Fibroblast of pulmonary artery (primary cell): ENCODE measurements around the gene PTGFRN.
A peak's percentile ranks its signal among the peaks of the same experiment; 100 is the strongest.
"Not testable (repeated sequence)": the region's sequence is repeated elsewhere in the genome, so short reads cannot be mapped to it uniquely, and the experiment has no call there.

Source experiments
- DNase-seq: peaks from one replicate; pipeline ENCODE4 v3.0.0-alpha.2; 2010; ENCODE audit warnings: low read depth
- H3K4me3 ChIP-seq: replicated peaks from 2 replicates; pipeline ENCODE4 v1.5.1; 2011; ENCODE audit warnings: low read depth, mild to moderate bottlenecking, control low read depth, low read length, moderate library complexity
- TF ChIP-seq, protein P1 (sequence below): IDR thresholded peaks from 2 replicates; pipeline ENCODE4 v1.5.1; 2011; ENCODE audit warnings: mild to moderate bottlenecking, control low read depth, low read length, inconsistent platforms; ENCODE audit errors: missing control alignments

PTGFRN gene

DNA sequence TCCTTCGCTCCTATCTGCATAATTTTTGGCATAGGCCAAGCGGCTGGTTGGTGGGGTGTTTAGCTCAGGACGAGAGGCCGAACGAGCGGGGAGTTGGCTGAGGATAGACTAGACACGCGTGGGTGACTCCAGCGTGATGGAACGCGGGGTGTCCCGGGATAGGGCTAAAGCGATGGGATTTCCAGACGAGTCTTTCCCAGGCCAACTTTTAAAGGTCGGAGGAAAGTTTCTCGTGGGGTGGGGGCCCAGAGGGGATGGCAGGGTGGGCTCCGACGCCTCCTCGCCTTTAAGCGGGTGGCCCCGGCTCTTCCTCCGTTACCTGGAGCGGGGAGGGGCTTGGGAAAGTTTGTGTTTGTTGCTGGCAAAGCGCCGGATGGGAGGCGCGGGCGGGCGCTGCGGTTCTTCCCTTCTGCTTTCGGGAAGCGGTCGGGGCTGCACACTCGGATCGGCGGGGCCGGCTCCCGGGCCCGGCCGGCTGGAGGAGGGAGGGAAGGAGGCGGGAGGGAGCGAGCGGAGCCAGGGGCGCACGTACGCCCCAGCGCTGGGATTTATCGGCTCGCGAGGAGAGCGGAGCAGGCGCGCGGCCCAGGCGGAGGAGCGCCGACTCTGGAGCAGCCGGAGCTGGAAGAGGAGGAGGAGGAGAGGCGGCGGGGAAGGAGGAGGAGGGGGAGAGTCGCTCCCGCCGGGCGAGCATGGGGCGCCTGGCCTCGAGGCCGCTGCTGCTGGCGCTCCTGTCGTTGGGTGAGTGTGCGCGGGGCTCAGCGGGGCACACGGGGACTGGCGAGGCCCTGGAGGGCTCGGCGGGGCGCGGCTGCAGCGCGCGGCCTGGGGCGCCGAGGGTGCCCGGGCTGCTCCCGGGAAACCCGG lies at the start of gene PTGFRN:
PTGFRN (plus strand) TSS at position 405 of the 867 bp plus-strand sequence; CDS start at position 693, 288 bp downstream.
- TF ChIP-seq, protein P1, sequence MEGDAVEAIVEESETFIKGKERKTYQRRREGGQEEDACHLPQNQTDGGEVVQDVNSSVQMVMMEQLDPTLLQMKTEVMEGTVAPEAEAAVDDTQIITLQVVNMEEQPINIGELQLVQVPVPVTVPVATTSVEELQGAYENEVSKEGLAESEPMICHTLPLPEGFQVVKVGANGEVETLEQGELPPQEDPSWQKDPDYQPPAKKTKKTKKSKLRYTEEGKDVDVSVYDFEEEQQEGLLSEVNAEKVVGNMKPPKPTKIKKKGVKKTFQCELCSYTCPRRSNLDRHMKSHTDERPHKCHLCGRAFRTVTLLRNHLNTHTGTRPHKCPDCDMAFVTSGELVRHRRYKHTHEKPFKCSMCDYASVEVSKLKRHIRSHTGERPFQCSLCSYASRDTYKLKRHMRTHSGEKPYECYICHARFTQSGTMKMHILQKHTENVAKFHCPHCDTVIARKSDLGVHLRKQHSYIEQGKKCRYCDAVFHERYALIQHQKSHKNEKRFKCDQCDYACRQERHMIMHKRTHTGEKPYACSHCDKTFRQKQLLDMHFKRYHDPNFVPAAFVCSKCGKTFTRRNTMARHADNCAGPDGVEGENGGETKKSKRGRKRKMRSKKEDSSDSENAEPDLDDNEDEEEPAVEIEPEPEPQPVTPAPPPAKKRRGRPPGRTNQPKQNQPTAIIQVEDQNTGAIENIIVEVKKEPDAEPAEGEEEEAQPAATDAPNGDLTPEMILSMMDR = no peak
- H3K4me3 ChIP-seq = peak within 1 kb of the TSS; percentile 76
- DNase-seq = peak; percentile 75

DNA sequence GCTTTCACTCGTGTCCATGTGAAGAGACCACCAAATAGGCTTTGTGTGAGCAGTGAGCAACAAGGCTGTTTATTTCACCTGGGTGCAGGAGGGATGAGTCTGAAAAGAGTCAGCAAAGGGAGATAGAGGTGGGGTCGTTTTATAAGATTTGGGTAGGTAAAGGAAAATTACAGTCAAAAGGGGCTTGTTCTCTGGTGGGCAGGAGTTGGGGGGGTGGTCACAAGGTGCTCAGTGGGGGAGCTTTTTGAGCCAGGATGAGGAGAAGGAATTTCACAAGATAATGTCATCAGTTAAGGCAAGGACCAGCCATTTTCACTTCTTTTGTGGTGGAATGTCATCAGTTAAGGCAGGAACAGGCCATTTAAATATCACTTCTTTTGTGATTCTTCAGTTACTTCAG lies 49.5 kb upstream of the PTGFRN start:
- not testable (repeated sequence) for H3K4me3 ChIP-seq, DNase-seq

DNA sequence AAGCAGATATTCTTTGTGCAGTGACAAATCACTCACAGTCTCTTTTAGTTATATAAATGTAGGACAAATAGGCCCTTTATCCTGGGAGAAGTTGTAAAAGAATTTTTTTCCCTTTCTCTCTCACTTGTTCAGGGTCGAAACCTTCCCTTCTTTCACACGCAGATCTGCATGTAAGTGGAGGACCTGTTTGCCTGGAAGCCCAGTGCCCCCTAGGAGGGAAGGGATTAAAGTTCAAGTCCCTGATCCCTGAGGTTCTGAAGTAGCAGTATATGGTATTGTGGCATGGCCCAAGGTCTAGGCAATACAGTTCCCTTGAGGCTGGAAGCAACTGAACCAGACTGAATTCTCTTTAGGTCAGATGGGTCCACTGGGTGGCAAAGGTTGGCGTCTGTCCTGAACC lies 48.6 kb upstream of the PTGFRN start:
- TF ChIP-seq, protein P1 = no peak
- no peak overlapping the region for H3K4me3 ChIP-seq
- no peak for DNase-seq

DNA sequence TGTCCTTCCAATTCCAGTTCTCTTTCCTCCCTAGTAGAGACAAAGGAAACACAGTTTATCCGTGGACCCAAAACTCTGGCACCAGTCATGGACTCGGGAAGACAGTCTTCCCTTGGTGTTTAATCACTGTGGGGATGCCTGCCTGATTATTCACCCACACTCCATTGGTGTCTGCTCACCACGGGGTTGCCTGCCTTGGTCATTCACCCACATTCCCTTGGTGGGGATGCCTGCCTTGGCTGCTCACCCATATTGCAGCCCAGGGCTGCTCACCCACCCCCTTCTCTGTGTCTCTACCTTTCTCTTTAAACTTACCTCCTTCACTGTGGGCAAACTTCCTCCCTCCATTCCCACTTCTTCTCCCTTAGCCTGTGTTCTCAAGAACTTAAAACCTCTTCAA lies 46.7 kb upstream of the PTGFRN start:
- not testable (repeated sequence) for DNase-seq, H3K4me3 ChIP-seq

DNA sequence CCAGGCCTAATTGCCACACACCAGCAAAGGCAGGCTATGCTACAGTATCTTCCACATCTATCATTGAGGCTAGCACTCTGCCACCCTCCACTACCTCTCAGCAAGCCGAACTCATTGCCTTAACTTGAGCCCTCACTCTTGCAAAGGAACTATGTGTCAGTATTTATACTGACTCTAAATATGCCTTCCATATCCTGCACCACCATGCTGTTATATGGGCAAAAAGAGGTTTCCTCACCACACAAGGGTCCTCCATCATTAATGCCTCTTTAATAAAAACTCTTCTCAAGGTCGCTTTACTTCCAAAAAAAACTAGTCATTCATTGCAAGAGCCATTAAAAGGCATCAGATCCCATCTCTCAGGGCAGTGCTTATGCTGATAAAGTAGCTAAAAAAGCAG lies 43.2 kb upstream of the PTGFRN start:
- H3K4me3 ChIP-seq, DNase-seq: not testable (repeated sequence)

DNA sequence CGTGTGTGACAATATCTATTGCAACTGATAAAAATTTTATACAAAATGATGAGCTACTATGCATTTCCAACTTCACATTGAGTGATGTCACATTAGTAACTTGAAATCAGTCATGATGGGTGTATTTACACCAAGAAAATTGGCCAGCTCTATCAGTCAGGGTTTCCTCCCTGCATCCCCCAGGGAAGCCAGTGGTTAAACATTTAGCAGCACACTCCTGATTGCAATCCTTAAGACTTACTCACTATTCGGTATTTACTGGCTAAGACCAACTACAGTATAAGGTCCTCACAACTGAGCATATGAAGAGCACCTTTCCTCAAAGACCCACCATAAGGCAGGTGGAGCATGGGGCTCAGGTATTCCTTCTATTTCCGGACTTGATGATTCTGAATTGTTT lies 41.3 kb upstream of the PTGFRN start:
- TF ChIP-seq, protein P1 = no peak
- H3K4me3 ChIP-seq = no peak overlapping the region
- peak; percentile 58 for DNase-seq

- TF ChIP-seq, protein P1 = no peak
- no peak for DNase-seq
- no peak overlapping the region for H3K4me3 ChIP-seq
These were observed 40.1 kb upstream of the PTGFRN start for GRCh38 chr1:116869611-116870010.

DNA sequence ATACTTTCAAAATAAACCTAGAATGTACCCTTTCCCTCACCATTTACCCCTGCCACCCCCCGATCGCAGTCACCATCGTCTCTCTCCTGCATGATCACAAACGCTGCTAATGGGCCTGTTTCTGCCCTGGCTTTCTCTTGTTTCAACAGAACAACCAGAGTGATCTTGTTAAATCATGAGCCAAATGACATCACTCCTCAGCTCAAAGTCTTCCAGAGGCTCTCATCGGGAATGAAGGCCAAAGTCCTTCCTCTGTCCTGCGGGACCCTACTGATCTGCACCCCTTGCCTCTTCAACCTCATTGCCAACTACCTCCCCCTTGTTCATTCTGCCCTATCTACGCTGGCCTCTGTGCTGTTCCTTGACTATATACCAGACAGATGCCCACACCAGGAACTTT lies 39.4 kb upstream of the PTGFRN start:
- DNase-seq = no peak
- TF ChIP-seq, protein P1 = no peak
- no peak overlapping the region for H3K4me3 ChIP-seq
